22Rv1 (cell line): Measurements from ENCODE around the gene TNS3.
"Not testable (repeated sequence)": the region's sequence is repeated elsewhere in the genome, so short reads cannot be mapped to it uniquely, and the experiment has no call there.

Experiments
- H3K27ac ChIP-seq: fragments of 450-650 bp; 2 replicates; pipeline ENCODE4 v1.5.1; 2017
- CTCF ChIP-seq: fragments of 450-650 bp; IDR thresholded peaks from 2 replicates; pipeline ENCODE4 v1.5.1; 2017; ENCODE audit warnings: mild to moderate bottlenecking
- ZFX ChIP-seq: fragments of 450-650 bp; IDR thresholded peaks from 2 replicates; pipeline ENCODE4 v1.6.1; 2017; ENCODE audit warnings: antibody characterized with exemption, borderline replicate concordance

TNS3 gene

GRCh38 chr7:47610506-47611044 is 28.7 kb upstream of the TNS3 start:
- TF ChIP-seq ZFX, result no peak
- TF ChIP-seq CTCF, result no peak

GRCh38 chr7:47609803-47610452 is 28.0 kb upstream of the TNS3 start:
- no peak overlapping the region for H3K27ac ChIP-seq
- no peak for TF ChIP-seq ZFX
- TF ChIP-seq CTCF, result no peak

More at GRCh38 chr7:47610506-47611044, 28.7 kb upstream of the TNS3 start:
- no peak overlapping the region for H3K27ac ChIP-seq

GRCh38 chr7:47606593-47607046 is 24.7 kb upstream of the TNS3 start:
- H3K27ac ChIP-seq, result not testable (repeated sequence)

GRCh38 chr7:47605816-47606575 is 24.1 kb upstream of the TNS3 start:
- TF ChIP-seq ZFX (no peak), CTCF (no peak)
- H3K27ac ChIP-seq, result no peak overlapping the region

- H3K27ac ChIP-seq, result no peak overlapping the region
- TF ChIP-seq CTCF (no peak), ZFX (no peak)
These were observed 22.6 kb upstream of the TNS3 start for GRCh38 chr7:47604496-47604890.

- H3K27ac ChIP-seq, result not testable (repeated sequence)
These were observed 21.8 kb upstream of the TNS3 start for GRCh38 chr7:47603514-47604255.

GRCh38 chr7:47602272-47603004 is 20.5 kb upstream of the TNS3 start:
- no peak overlapping the region for H3K27ac ChIP-seq
- TF ChIP-seq ZFX (no peak), CTCF (no peak)
